K562 (cell line): ENCODE results near the gene NFKBIA. TPM values are rescaled to one million over a fixed set of nuclear protein-coding genes. Genes with fewer than 3 reads are reported as not detected.

Experiments used
- ATAC-seq: fragments of 200-7000 bp; cut with Tn5 transposase; 3 replicates; pipeline ENCODE4 v1.9.1; 2020; ENCODE audit warnings: moderate library complexity
- BruUV-seq: library from RNA; stranded (reverse); fragments of 400-500 nt; replicated peaks from 2 replicates; lab custom pipeline; 2021; lab: Mats Ljungman, UMichigan
- CTCF ChIA-PET: fragments of 300-600 bp; formaldehyde crosslinking; extraction: SDS; loops from one replicate; lab custom pipeline; 2021; ENCODE audit warnings: low intra/inter-chr PET ratio; lab: Yijun Ruan, JAX
- POLR2A ChIA-PET: fragments of 300-600, 350-650 bp; sonication (Branson Sonifier 250); formaldehyde crosslinking; extraction: SDS; loops from one replicate; lab custom pipeline; 2021; ENCODE audit warnings: antibody characterized with exemption, inconsistent platforms; lab: Yijun Ruan, JAX
- DNase-seq, 4 experiments: peaks; one replicate each; pipeline versions ENCODE4 v3.0.0 to v3.0.0-alpha.2; 2011 to 2018; ENCODE audit warnings: low spot score in 3 of 4, mixed read lengths in 3 of 4; ENCODE audit errors: extremely low read depth in 1 of 4
- FAIRE-seq: peaks from 2 replicates; lab custom pipeline; 2011; peaks lifted over from hg19 to GRCh38; lab: Jason Lieb, UNC
- H2AFZ ChIP-seq: 2 replicates; pipeline ENCODE4 v1.6.0; 2011; ENCODE audit warnings: low read depth, low read length, control low read depth, inconsistent platforms
- H3K27ac ChIP-seq: fragments of 200-600 bp; 3 replicates; pipeline ENCODE4 v1.8.0; 2011; ENCODE audit warnings: low read depth, mild to moderate bottlenecking, control low read depth, inconsistent platforms, low read length, moderate library complexity, mixed read lengths; ENCODE audit errors: extremely low read depth
- H3K27me3 ChIP-seq, 2 experiments: fragments of 300-600 bp in 1 of 2; 2 replicates in 1 of 2; 3 replicates in 1 of 2; pipeline versions ENCODE4 v1.6.0 to v1.8.0; 2011; ENCODE audit warnings: inconsistent platforms in 2 of 2, low read length in 2 of 2, mild to moderate bottlenecking in 1 of 2, mixed read lengths in 1 of 2, moderate library complexity in 1 of 2; ENCODE audit not compliant: control insufficient read depth in 2 of 2, insufficient read depth in 2 of 2
- H3K36me3 ChIP-seq: fragments of 300-600 bp; 3 replicates; pipeline ENCODE4 v1.8.0; 2011; ENCODE audit warnings: mild to moderate bottlenecking, low read length, inconsistent platforms; ENCODE audit not compliant: control insufficient read depth, insufficient read depth
- H3K4me1 ChIP-seq, 2 experiments: fragments of 200-600 bp in 1 of 2; replicated peaks in 1 of 2; 2 replicates in 1 of 2; 3 replicates in 1 of 2; pipeline versions ENCODE4 v1.5.1 to v1.8.0; 2011; ENCODE audit warnings: inconsistent platforms in 2 of 2, low read length in 2 of 2, mild to moderate bottlenecking in 1 of 2, mixed read lengths in 1 of 2, moderate library complexity in 1 of 2; ENCODE audit not compliant: control insufficient read depth in 2 of 2, insufficient read depth in 2 of 2
- H3K4me2 ChIP-seq: 2 replicates; pipeline ENCODE4 v1.6.1; 2011; ENCODE audit warnings: low read length, control low read depth, inconsistent platforms, mixed read lengths; ENCODE audit not compliant: insufficient read depth
- H3K4me3 ChIP-seq: fragments of 200-600 bp; sonication (generic), shearing (Covaris generic); 2 replicates; pipeline ENCODE4 v1.5.1; 2016; ENCODE audit warnings: control low read depth, inconsistent platforms
- H3K79me2 ChIP-seq: fragments of 200-600 bp; 3 replicates; pipeline ENCODE4 v1.8.0; 2011; ENCODE audit warnings: low read length, inconsistent platforms; ENCODE audit not compliant: control insufficient read depth, insufficient read depth
- H3K9ac ChIP-seq, 2 experiments: 2 replicates each; pipeline versions ENCODE4 v1.6.0 to v1.6.1; 2011; ENCODE audit warnings: low read depth in 2 of 2, low read length in 2 of 2, control low read depth in 1 of 2, inconsistent platforms in 1 of 2, mild to moderate bottlenecking in 1 of 2, mixed read lengths in 1 of 2; ENCODE audit not compliant: insufficient read depth in 1 of 2
- H3K9me1 ChIP-seq: one replicate; pipeline ENCODE4 v1.6.0; 2011; ENCODE audit warnings: inconsistent platforms, mild to moderate bottlenecking, low read length, moderate library complexity; ENCODE audit not compliant: control insufficient read depth, insufficient read depth
- H3K9me3 ChIP-seq: replicated peaks from 2 replicates; pipeline ENCODE4 v1.5.1; 2011; ENCODE audit warnings: low read depth, low read length, inconsistent platforms; ENCODE audit not compliant: control insufficient read depth, insufficient read depth
- H4K20me1 ChIP-seq: replicated peaks from 2 replicates; pipeline ENCODE4 v1.6.1; 2011; ENCODE audit warnings: low read length, inconsistent platforms, mixed read lengths; ENCODE audit not compliant: control insufficient read depth, insufficient read depth
- CUX1 ChIP-seq: fragments of 200-800 bp; sonication (Bioruptor generic); IDR thresholded peaks from 2 replicates; pipeline ENCODE4 v1.6.1; 2016; ENCODE audit warnings: missing genetic modification characterization, missing compliant biosample characterization
- KDM5B ChIP-seq: fragments of 200-600 bp; sonication (generic); IDR thresholded peaks from 2 replicates; pipeline ENCODE4 v1.6.1; 2012; ENCODE audit warnings: low read depth, mild to moderate bottlenecking, moderate library complexity, low read length, control low read depth, inconsistent platforms; ENCODE audit not compliant: insufficient replicate concordance
- MCM5 ChIP-seq: fragments of 450-650 bp; IDR thresholded peaks from 2 replicates; pipeline ENCODE4 v1.6.1; 2016; ENCODE audit warnings: low read depth
- RBFOX2 ChIP-seq: fragments of 200-400 bp; formaldehyde crosslinking; IDR thresholded peaks from 2 replicates; pipeline ENCODE4 v1.6.1; 2017; ENCODE audit warnings: low read depth, mild to moderate bottlenecking, low read length, moderate library complexity
- RBM34 ChIP-seq: fragments of 200-400 bp; formaldehyde crosslinking; IDR thresholded peaks from 2 replicates; pipeline ENCODE4 v1.6.1; 2018; ENCODE audit warnings: low read length, borderline replicate concordance; ENCODE audit not compliant: insufficient read depth
- SUPT5H ChIP-seq: fragments of 450-650 bp; IDR thresholded peaks from 2 replicates; pipeline ENCODE4 v1.6.1; 2016
- TCF3 ChIP-seq: sonication (generic); formaldehyde crosslinking; IDR thresholded peaks from 2 replicates; pipeline ENCODE4 v1.4.0; 2020; ENCODE audit warnings: mild to moderate bottlenecking, missing genetic modification reagents
- ZMIZ1 ChIP-seq, 2 experiments: fragments of 150-350 bp in 1 of 2; IDR thresholded peaks; 2 replicates each; pipeline ENCODE4 v1.6.1; 2012 to 2016; ENCODE audit warnings: low read depth in 2 of 2, low read length in 2 of 2, mild to moderate bottlenecking in 1 of 2, moderate library complexity in 1 of 2
- WGBS: fragments of 100-300 bp; shearing (Covaris generic); methylation state at CpG from one replicate; pipeline ENCODE4 v1.1.6; 2016; ENCODE audit warnings: low coverage, mixed read lengths; ENCODE audit not compliant: insufficient coverage; ENCODE audit errors: missing lambda C conversion rate; 5-methylcytosine and 5-hydroxymethylcytosine counted together
- in situ Hi-C: fragments of 300-500 bp; cut with MboI; formaldehyde crosslinking; loops from 4 replicates; pipeline ENCODE4 v1.15.0; 2018; ENCODE audit warnings: inconsistent platforms, mixed read lengths
- intact Hi-C: fragments of 100-400 bp; cut with micrococcal nuclease; formaldehyde crosslinking; loops from 2 replicates; pipeline ENCODE4 v1.14.2; 2022
- polyA plus RNA-seq, 8 experiments: library from polyadenylated mRNA; depleted of rRNA in 4 of 8; stranded (reverse) in 5 of 8; unstranded in 3 of 8; fragments of >200 nt; fragmentation: Nextera tagmentation in 2 of 8; fragmentation: Illumina TruSeq in 1 of 8; extraction: Ambion mirVana in 2 of 8; extraction: Trizol in 1 of 8; gene quantifications; 2 replicates each; pipeline versions ENCODE4 v1.2.1 to v1.2.3, GENCODE V29; 2011 to 2014; ENCODE audit warnings: inconsistent platforms in 1 of 8, missing spikeins in 1 of 8
- total RNA-seq, 7 experiments: library from RNA; depleted of rRNA in 6 of 7; stranded (reverse); fragments of >200 nt in 6 of 7; fragmentation: Illumina TruSeq in 2 of 7; extraction: Trizol in 2 of 7; gene quantifications; 2 replicates each; pipeline versions ENCODE4 v1.2.1 to v1.2.3, GENCODE V29; 2011 to 2021; ENCODE audit warnings: low replicate concordance in 1 of 7

The NFKBIA gene
- total and polyA plus RNA-seq, 9 of the 15 experiments (the other 6 are each of a cell fraction or from before 2014, with no cell fraction given): 6.9 to 31.8 (median 18.2) TPM

- Histone ChIP-seq H3K27ac (peak overlapping the region; percentile 93; the same call in 1 of the 3 replicates), H3K9me3 (no peaks in the 10 kb centered on the region), H3K79me2 (peaks cover 39% of the 10 kb centered on the region), H3K9ac (peak overlapping the region; percentile 89 to 95), H3K4me3 (peak overlapping the region; percentile 89; the same call in 1 of the 2 replicates), H2AFZ (no peak overlapping the region), H3K27me3 (no peaks in the 10 kb centered on the region), H4K20me1 (no peaks in the 10 kb centered on the region)
- POLR2A ChIA-PET: interaction anchor here (0.6 to 4.2 kb wide), 13 partner anchors 11 to 281 kb away, joined by 3 to 49 read pairs (median 5); partner anchors contain the start of genes PPP2R3C and PSMA6
- WGBS: 71% methylated on average over 13 of the region's 14 CpGs
- peak; percentile 51 for FAIRE-seq
- CTCF ChIA-PET: no interaction called here
- in situ Hi-C loops: loop anchor here (10.0 to 25.0 kb wide), 2 partner anchors 728 to 1065 kb away; no protein-coding TSS in a partner anchor
- no peak for TF ChIP-seq ZMIZ1 (IDR thresholded peaks at IDR 0.05; ENCODE audit: low read depth in 2 of 2, low read length in 2 of 2)
- TF ChIP-seq KDM5B: peak; percentile 11
- TF ChIP-seq MCM5: no peak
- TF ChIP-seq RBM34: no peak
- no peak for TF ChIP-seq TCF3 (CRISPR knock-in tag)
- TF ChIP-seq RBFOX2: peak; percentile 53; the same call in 1 of the 2 replicates
- TF ChIP-seq SUPT5H: no peak
- TF ChIP-seq CUX1 (CRISPR knock-in tag): no peak
- TF ChIP-seq, all 486 proteins: peak for 2
- Histone ChIP-seq H3K9me1 (no peaks in the 10 kb centered on the region), H3K4me1 (peaks cover 23 to 28% of the 10 kb centered on the region in 2 experiments), H3K4me2 (peak overlapping the region; percentile 88), H3K36me3 (peaks cover 39% of the 10 kb centered on the region)
- TSS peak; percentile 57 for BruUV-seq
- intact Hi-C loops: loop anchor here (5.0 to 10.0 kb wide), 4 partner anchors 35 to 358 kb away; partner anchors contain the start of genes FAM177A1 and PSMA6
- no peak for DNase-seq
- ATAC-seq: no peak
These were observed 2.0 kb downstream of the NFKBIA start for GRCh38 chr14:35402323-35403113.
